AG04449 (cell line): ENCODE measurements around the gene SMAD5.

Source experiments
- CTCF ChIA-PET: fragments of 350-600 bp; formaldehyde crosslinking; extraction: SDS; loops from one replicate; lab custom pipeline; 2021; ENCODE audit warnings: antibody characterized with exemption; lab: Yijun Ruan, JAX
- POLR2A ChIA-PET: fragments of 400-600, 350-600 bp; formaldehyde crosslinking; extraction: SDS; loops from one replicate; lab custom pipeline; 2020; ENCODE audit warnings: antibody characterized with exemption, inconsistent platforms; lab: Yijun Ruan, JAX
- DNase-seq: peaks from one replicate; pipeline ENCODE4 v3.0.0-alpha.2; 2010; ENCODE audit warnings: low read depth, low spot score
- H3K4me3 ChIP-seq: 2 replicates; pipeline ENCODE4 v1.5.1; 2011; ENCODE audit warnings: low read depth, mild to moderate bottlenecking, control low read depth, low read length
- CTCF ChIP-seq: IDR thresholded peaks from one replicate; pipeline ENCODE4 v1.5.1; 2011; ENCODE audit warnings: mild to moderate bottlenecking, moderate library complexity, low read length, control low read depth, inconsistent platforms; ENCODE audit not compliant: insufficient read depth; ENCODE audit errors: missing control alignments

Gene SMAD5

GRCh38 chr5:136134653-136135052, 2.0 kb downstream of the SMAD5 start:
- no peak for TF ChIP-seq CTCF
- ChIA-PET POLR2A (interaction anchor here (0.6 kb wide), 1 partner anchor 24 kb away, joined by 3 read pairs; no protein-coding TSS in a partner anchor), CTCF (interaction anchor here (0.6 to 2.0 kb wide), 7 partner anchors 8 to 1187 kb away, joined by 3 to 6 read pairs (median 4); no protein-coding TSS in a partner anchor)
- peak overlapping the region; percentile 1; the same call in 1 of the 2 replicates for H3K4me3 ChIP-seq
- DNase-seq: no peak

- no peak for DNase-seq
- H3K4me3 ChIP-seq: no peak overlapping the region
- ChIA-PET CTCF (interaction anchor here (1.3 to 1.5 kb wide), 4 partner anchors 52 to 192 kb away, joined by 3 to 4 read pairs (median 4); no protein-coding TSS in a partner anchor), POLR2A (no interaction called here)
- no peak for TF ChIP-seq CTCF
Observed at GRCh38 chr5:136135536-136135935, 2.9 kb downstream of the SMAD5 start.

- POLR2A ChIA-PET: no interaction called here
- DNase-seq: no peak
- CTCF ChIA-PET: interaction anchor here (0.8 to 3.1 kb wide), 3 partner anchors 16 to 61 kb away, joined by 3 to 11 read pairs (median 6); no protein-coding TSS in a partner anchor
- H3K4me3 ChIP-seq: no peak overlapping the region
- no peak for TF ChIP-seq CTCF
Observed at GRCh38 chr5:136137497-136138220, 5.0 kb downstream of the SMAD5 start.

- CTCF ChIA-PET: interaction anchor here (2.3 kb wide), 1 partner anchor 32 kb away, joined by 5 read pairs; no protein-coding TSS in a partner anchor
- no peak overlapping the region for H3K4me3 ChIP-seq
- POLR2A ChIA-PET: interaction anchor here (1.2 kb wide), 1 partner anchor 9 kb away, joined by 3 read pairs; the partner anchor contains the start of gene SMAD5
- no peak for DNase-seq
- TF ChIP-seq CTCF: no peak
Observed at GRCh38 chr5:136141561-136141960, 8.9 kb downstream of the SMAD5 start.

GRCh38 chr5:136143312-136143711, 10.7 kb downstream of the SMAD5 start:
- CTCF ChIA-PET: interaction anchor here (2.1 kb wide), 1 partner anchor 9 kb away, joined by 6 read pairs; no protein-coding TSS in a partner anchor
- no peak for DNase-seq
- no peak overlapping the region for H3K4me3 ChIP-seq
- no peak for TF ChIP-seq CTCF
- POLR2A ChIA-PET: no interaction called here

GRCh38 chr5:136143763-136144162, 11.1 kb downstream of the SMAD5 start:
- no peak overlapping the region for H3K4me3 ChIP-seq
- no peak for TF ChIP-seq CTCF
- DNase-seq: no peak
- ChIA-PET POLR2A (no interaction called here), CTCF (interaction anchor here (1.0 to 2.1 kb wide), 2 partner anchors 10 to 31 kb away, joined by 3 to 6 read pairs; no protein-coding TSS in a partner anchor)
